Measurements from ENCODE around the gene LINGO4.

Gene LINGO4

DNA sequence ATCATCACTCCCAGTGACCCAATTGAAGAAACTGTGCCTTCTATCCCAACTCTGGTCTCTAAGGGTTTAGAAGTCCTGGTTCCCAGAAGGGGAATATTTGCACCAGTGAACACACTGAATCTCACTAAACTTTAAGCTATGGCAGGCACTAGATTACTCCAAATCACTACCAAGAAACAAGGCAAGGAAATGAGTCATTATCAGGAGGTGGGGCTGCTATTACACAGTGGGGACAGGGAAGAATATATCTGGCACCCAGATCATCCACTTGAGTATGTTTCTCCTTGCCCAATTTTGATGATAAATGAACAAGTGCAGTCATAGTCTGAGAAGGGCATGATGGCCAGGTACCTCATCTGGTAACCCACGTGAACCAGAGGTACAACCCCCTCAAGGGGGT lies 48.9 kb downstream of the LINGO4 start:
- peak overlapping the region; percentile 15 for H3K27ac ChIP-seq

More for the DNA sequence above, 48.9 kb downstream of the LINGO4 start:
- no peak for DNase-seq (ENCODE audit: low read depth, low spot score)
